ENCODE measurements around the gene XKRX. TPM values are rescaled to one million over a fixed set of nuclear protein-coding genes. Genes with fewer than 3 reads are reported as not detected.

Gene XKRX
- total RNA-seq, 3 donors from 2014 or later, result 0.16 to 0.59 (median 0.33) TPM

- TF ChIP-seq CTCF (IDR thresholded peaks at IDR 0.05) (no peak), POLR2AphosphoS5 (IDR thresholded peaks at IDR 0.05) (no peak), POLR2A (IDR thresholded peaks at IDR 0.05) (no peak)
- H3K9me3 ChIP-seq, result no peaks in the 10 kb centered on the region
- H3K27me3 ChIP-seq, result peaks cover 0 to 48% of the 10 kb centered on the region in 2 donors
- H3K4me3 ChIP-seq, result no peak overlapping the region
- DNase-seq (ENCODE audit: low spot score in 2 of 2), result no peak
- no peaks in the 10 kb centered on the region for H3K36me3 ChIP-seq
- no peak overlapping the region for H3K27ac ChIP-seq
- H3K4me1 ChIP-seq, result no peaks in the 10 kb centered on the region
- intact Hi-C loops (cut with DNase I; ENCODE audit: low total_unique reads), result no loop called here
These were observed 63.9 kb downstream of the XKRX start for GRCh38 chrX:100864657-100865391.

Other genes starting within 250 kb of the XKRX start
- gene SYTL4, start 196.8 kb downstream of the XKRX start, total RNA-seq, result 10 to 100 TPM; 19.3 to 29.9 (median 25.2) TPM
- gene CSTF2, start 108.5 kb downstream of the XKRX start, total RNA-seq, result 10 to 100 TPM in 2 of 3 donors, 1 to 10 TPM in 1; 7.7 to 12.1 (median 11.8) TPM
- gene NOX1, start 54.6 kb downstream of the XKRX start, total RNA-seq, result not detected
- not detected for gene ARL13A, start 40.8 kb upstream of the XKRX start, total RNA-seq
- gene TRMT2B, start 123.2 kb upstream of the XKRX start, total RNA-seq, result 10 to 100 TPM; 15.2 to 23.6 (median 17.7) TPM
- gene TMEM35A, start 150.0 kb upstream of the XKRX start, total RNA-seq, result 1 to 10 TPM in 1 of 3 donors, under 1 TPM in 2; 0.15 to 2.1 (median 0.33) TPM
- 1 to 10 TPM in 1 of 3 donors, under 1 TPM in 2; 0.88 to 1.4 (median 0.98) TPM for gene CENPI, start 169.3 kb upstream of the XKRX start, total RNA-seq

Data from breast epithelium (tissue), 4 donors.